Measurements from ENCODE around the gene TBC1D9.
"Not testable (repeated sequence)": the region's sequence is repeated elsewhere in the genome, so short reads cannot be mapped to it uniquely, and the experiment has no call there.

TBC1D9 gene

DNA sequence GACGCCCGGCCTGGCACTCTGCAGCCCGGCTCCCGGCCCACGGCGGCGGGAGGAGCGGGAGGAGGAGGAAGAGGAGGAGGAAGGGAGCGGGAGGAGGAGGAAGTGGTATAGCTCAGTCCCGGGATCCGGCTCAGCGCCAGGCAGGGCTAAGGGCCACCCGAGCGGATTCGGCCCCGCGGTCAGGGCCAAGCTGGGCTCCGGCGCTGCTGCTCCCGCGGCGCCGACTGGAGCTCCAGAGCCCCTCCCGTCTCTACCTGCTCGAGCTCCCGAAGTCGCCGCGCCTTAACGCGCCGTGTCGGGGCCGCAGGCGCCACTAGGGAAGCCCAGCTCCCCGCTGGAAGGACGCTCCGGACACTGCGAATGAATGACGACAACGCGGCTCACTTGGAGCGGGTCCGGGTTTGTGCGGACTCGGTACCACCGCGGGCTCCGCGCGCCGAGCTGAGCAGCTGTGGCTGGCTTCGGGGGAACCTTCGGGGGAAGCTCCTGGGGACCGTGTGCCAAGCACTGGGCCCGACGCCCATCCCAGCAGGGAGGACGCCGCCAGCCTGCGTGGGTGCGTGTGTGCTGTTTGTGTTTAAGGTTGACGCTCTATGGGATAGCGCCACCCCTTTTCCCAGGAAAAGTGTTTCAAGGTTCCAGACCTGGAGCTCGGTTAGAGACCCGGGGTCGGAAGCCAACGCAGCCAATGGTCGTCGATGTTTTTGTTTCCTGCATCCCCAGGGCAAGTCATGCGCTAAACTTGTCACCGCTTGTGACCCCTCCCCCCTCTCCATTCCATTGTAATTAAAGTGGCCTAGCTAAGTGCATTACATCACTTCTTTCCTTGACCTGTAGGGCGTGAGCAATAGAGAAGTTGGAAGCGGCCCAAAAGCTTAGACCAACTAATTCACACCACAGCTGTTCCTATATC lies at the start of gene TBC1D9:
TSS of gene TBC1D9 (minus strand) at position 67 of the 913 bp plus-strand sequence. CDS start 340 bp downstream, outside the sequence.
- peak within 1 kb of the TSS; percentile 70 for H3K4me3 ChIP-seq (ENCODE audit: low read length)
- no peak for TF ChIP-seq ZNF274 (IDR thresholded peaks at IDR 0.05; ENCODE audit: low read depth, low read length)

DNA sequence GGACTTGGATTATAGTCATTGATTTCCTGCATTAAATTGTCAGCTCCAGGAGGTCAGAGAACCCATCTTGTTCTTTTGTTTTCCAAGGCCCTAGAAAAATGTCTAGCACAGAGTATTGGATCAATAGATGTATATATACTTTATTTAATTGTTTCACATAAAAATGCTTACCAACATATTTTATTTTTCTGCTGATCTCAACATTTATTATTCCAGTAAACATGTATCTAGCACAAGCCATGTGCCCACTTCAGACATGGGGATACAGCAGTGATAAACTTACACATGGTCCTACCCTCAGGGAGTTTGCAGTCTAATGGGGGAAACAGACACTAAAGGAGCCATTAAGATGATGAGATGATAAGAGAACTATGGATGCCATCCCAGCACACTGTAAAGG lies 49.1 kb upstream of the TBC1D9 start:
- H3K4me3 ChIP-seq (ENCODE audit: low read length) = no peak overlapping the region
- TF ChIP-seq ZNF274 (IDR thresholded peaks at IDR 0.05; ENCODE audit: low read depth, low read length) = no peak

DNA sequence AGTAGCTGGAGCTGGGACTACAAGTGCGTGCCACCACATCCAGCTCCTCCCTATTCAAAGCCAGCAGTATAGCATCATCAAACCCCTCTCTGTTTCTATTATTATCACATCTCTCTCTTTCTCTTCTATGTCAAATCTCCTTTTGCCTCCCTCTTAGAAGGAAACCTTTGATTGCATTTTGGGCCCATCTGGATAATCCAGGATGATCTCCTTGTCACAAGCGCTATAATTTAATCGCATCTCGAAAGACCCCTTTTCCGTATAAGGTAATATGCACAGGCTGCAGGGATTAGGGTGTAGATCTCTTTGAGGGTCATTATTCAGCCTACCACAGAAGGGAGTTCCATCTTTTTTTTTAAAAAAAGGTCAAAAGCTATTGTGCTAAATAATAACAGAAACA lies 46.4 kb upstream of the TBC1D9 start:
- TF ChIP-seq ZNF274 (IDR thresholded peaks at IDR 0.05; ENCODE audit: low read depth, low read length) = no peak
- no peak overlapping the region for H3K4me3 ChIP-seq (ENCODE audit: low read length)

DNA sequence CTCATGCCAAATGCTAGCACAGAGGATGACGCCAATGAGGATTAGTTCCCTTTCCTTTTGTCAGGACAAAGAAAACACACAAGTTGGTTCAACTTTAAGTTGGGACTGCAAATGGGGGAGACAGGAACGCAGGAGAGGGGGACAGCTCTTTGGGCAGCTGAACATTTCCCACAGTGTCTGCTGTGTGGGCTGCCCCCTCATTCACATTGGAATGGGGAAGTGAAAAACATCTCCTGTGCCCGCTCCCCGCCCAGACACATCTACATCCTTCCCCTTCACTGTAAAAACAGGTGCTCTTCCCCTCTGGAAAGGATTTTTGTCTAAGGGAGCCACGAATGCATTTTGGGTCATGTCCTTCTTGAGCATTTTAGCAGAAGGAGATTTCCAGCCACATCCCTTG lies 44.5 kb upstream of the TBC1D9 start:
- no peak overlapping the region for H3K4me3 ChIP-seq (ENCODE audit: low read length)
- no peak for TF ChIP-seq ZNF274 (IDR thresholded peaks at IDR 0.05; ENCODE audit: low read depth, low read length)

DNA sequence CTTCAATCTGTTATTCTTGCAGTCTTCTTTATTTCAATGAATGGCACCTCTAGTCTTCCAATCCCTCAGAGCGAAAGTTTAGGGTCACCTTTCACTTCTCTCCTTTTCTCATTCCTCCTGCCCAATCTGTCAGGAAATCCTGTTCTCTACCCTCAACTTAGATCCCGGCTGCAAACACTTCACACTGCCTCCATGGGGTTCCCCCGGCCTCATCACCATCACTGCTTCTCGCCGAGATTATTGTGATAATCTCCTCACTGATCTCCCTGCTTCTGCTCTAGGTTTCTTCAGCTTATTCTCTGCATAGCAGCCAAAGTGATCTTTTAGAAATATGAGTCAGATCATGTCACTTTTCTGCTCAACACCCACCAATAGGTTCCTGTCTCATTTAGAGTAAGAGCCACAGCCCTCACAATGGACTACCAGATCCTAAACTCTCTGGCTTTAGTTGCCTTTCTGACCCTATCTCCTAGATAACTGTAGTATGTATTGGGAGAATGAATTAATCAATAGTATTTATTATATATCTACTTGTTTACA lies 43.6 kb upstream of the TBC1D9 start:
- TF ChIP-seq ZNF274 (IDR thresholded peaks at IDR 0.05; ENCODE audit: low read depth, low read length) = no peak
- H3K4me3 ChIP-seq (ENCODE audit: low read length) = no peak overlapping the region

DNA sequence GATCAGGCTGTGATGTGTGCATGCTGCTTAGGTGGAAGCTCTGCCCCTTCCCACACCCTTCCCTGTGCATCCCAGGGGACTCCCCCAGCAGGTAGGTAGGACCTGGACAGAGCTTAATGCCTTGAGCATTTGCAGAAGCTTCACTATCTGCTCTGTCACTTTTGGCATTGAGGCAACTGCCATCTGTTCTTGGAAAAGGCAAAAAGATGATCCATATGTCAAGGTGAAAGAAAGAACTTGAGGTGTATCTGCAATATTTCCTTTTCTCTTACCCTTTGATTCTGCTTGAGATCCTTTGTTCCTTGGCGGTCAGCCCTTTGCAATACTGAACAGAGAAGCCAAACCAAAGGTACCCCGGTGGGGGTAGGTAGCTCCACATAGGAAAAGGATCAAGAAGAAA lies 37.1 kb upstream of the TBC1D9 start:
- no peak overlapping the region for H3K4me3 ChIP-seq (ENCODE audit: low read length)
- no peak for TF ChIP-seq ZNF274 (IDR thresholded peaks at IDR 0.05; ENCODE audit: low read depth, low read length)

DNA sequence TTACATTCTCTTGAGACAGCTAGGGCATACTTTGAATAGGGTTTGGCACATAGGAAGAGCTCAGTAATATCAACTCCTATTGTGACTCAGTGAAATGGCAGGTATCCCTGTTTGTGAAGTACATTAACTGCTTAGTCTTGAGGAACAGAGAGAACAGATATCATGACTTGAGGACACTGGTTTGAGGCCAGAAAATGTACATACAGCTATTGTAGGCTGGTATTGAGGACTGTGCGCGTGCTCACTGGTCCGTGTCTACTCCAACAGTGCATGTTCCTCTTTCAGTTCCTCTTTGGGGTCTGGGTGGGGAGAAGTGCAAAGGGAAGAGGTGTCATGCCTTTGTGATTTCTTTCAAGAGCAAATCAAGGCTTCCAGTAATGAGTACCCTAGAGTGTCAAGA lies 34.6 kb upstream of the TBC1D9 start:
- TF ChIP-seq ZNF274 (IDR thresholded peaks at IDR 0.05; ENCODE audit: low read depth, low read length) = no peak
- H3K4me3 ChIP-seq (ENCODE audit: low read length) = no peak overlapping the region

DNA sequence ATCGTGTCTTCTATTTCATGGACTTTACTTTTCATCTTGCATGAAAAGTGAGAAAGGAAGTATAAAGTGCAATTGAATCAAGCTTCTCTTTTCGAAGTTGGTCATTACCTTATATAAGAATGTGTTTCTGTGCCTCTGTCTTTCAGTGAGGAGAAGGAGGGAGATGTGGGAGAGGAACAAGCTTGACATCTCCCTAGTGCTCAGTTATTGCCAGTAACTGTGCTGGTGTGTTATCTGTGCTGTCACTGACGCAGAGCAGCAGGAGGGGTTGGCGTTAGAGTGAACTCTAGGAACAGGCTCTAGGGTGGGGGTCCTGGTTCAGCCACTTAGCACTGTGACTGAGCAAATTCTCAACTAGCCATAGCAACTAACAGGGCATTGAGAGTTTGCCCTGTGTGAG lies 34.0 kb upstream of the TBC1D9 start:
- TF ChIP-seq ZNF274 (IDR thresholded peaks at IDR 0.05; ENCODE audit: low read depth, low read length) = no peak

DNA sequence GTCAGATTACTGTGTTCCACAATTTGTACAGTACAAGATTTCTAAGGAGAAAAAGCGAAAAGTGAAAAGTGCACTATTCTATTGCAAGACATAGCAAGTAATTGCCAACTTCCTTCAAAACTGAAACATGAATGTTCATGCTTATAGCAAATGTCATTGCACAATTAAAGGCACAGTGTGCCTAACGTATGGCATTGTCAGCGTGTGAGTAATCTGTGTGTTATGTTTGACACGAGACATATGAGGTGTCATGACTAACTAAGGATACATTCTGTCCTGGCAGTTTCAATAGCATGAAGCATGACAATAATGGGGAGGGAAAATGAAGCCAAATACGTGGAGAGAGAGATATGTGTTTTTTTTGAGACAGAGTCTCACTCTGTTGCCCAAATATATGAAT lies 33.6 kb upstream of the TBC1D9 start:
- H3K4me3 ChIP-seq (ENCODE audit: low read length) = no peak overlapping the region
- TF ChIP-seq ZNF274 (IDR thresholded peaks at IDR 0.05; ENCODE audit: low read depth, low read length) = no peak

More for the DNA sequence above, 34.0 kb upstream of the TBC1D9 start:
- no peak overlapping the region; the same call in 1 of the 2 replicates for H3K4me3 ChIP-seq (ENCODE audit: low read length)

DNA sequence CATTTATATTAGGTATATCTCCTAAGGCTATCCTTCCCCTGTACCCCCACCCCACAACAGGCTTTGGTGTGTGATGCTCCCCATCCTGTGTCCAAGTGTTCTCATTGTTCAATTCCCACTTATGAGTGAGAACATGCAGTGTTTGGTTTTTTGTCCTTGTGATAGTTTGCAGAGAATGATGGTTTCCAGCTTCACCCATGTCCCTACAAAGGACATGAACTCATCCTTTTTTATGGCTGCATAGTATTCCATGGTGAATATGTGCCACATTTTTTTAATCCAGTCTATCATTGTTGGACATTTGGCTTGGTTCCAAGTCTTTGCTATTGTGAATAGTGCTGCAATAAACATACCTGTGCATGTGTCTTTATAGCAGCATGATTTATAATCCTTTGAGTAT lies 26.6 kb upstream of the TBC1D9 start:
- not testable (repeated sequence) for H3K4me3 ChIP-seq (ENCODE audit: low read length)

DNA sequence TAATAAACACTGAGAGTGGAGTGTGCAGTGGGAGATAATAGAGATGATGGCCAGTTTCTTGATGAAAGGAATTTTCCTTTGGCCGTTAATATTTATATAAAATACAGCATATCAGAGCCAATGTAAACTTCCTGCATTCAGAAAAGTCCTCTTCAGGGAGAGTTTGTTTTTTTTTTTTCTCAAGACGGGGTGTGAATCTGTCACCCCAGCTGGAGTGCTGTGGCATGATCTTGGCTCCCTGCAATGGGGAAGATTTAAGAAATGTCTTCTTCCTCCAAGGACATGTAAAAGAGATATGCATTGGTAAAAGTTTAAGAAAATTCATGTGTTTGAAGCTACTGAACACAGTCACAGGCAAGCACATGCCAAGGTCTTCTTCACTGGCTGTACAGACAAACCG lies 25.4 kb upstream of the TBC1D9 start:
- TF ChIP-seq ZNF274 (IDR thresholded peaks at IDR 0.05; ENCODE audit: low read depth, low read length) = no peak
- no peak overlapping the region for H3K4me3 ChIP-seq (ENCODE audit: low read length)

DNA sequence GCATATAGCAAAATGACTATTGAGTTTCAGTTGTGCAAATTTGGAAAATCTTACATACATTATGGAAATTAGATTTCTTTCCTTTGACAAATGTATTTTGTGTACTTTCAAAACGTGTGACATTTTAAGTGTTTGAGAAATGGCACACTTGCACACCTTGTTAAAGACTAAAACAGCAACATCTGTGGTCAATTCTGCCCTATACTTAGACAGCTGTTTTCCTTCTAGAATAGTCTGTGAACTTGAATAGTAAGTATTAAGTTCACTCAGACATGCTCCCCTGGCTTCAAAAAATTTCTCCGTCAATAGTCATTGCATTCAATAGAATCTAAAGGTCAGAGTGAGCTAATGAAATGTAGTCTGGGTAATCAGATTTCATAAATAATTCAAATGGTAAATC lies 21.7 kb upstream of the TBC1D9 start:
- H3K4me3 ChIP-seq (ENCODE audit: low read length) = no peak overlapping the region
- no peak for TF ChIP-seq ZNF274 (IDR thresholded peaks at IDR 0.05; ENCODE audit: low read depth, low read length)

DNA sequence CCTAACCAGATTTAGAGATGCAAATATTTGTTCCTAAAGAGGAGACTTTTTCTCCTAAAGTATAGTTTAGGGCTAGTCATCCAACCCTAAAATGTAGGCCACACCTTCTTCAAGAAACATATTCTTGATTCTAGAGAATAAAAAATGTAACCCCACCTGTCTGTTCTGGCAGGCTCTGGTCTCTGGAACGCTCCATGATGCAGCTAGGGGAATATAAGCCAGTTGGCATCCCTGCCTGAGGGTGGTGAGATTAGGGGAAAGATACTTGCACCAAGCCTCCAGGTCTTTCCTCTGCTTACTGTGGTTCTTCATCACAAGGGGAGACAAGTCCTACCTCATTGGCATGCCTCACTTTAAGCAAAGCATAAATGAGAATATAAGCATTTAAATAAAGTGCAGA lies 21.2 kb upstream of the TBC1D9 start:
- TF ChIP-seq ZNF274 (IDR thresholded peaks at IDR 0.05; ENCODE audit: low read depth, low read length) = no peak
- no peak overlapping the region for H3K4me3 ChIP-seq (ENCODE audit: low read length)

DNA sequence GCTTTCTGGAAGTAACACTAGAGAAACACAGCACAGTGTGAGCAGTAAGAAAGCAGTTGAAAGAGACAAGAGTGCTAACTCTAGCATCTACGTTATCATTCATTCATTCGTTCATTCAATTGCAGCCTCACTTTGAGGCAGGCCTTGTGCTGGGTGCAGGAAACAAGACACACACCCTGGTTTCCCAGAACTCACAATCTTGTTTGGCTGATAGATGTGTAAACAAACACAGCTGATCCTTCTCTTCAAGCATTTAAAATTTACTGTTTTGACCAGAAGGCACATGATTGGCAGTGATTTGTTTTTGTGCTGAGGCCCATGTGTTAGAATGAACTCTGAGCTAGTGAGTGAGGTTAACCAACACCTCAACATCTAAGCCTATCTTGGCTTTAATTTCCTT lies 20.4 kb upstream of the TBC1D9 start:
- no peak overlapping the region for H3K4me3 ChIP-seq (ENCODE audit: low read length)
- no peak for TF ChIP-seq ZNF274 (IDR thresholded peaks at IDR 0.05; ENCODE audit: low read depth, low read length)

DNA sequence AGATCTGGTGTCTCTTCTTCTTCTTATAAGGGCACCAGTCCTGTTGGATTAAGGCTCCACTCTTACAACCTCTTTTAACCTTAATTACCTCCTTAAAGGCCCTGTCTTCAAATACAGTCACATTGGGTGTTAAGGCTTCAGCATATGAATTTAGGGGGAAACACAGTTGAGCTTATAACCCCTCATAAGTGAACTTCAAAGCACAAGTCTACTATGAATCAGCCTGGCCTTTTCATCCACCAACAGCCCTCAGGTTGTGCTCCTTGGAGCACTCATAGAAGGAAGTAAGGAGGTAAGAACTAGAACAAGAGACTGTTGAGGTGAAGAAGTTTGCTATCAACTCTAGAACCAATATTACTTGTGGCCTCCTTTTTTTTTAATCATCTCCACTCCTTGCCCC lies 18.8 kb upstream of the TBC1D9 start:
- no peak overlapping the region for H3K4me3 ChIP-seq (ENCODE audit: low read length)
- TF ChIP-seq ZNF274 (IDR thresholded peaks at IDR 0.05; ENCODE audit: low read depth, low read length) = no peak

Data from GM08714 (cell line).